GM19328 (cell line): ENCODE results near the gene SCRG1.

Source experiments
- ATAC-seq: cut with Tn5 transposase; IDR thresholded peaks from one replicate; pipeline ENCODE4 v1.9.1; 2021; ENCODE audit warnings: mild to moderate bottlenecking, moderate library complexity; ENCODE audit not compliant: unreplicated experiment

SCRG1 gene

DNA sequence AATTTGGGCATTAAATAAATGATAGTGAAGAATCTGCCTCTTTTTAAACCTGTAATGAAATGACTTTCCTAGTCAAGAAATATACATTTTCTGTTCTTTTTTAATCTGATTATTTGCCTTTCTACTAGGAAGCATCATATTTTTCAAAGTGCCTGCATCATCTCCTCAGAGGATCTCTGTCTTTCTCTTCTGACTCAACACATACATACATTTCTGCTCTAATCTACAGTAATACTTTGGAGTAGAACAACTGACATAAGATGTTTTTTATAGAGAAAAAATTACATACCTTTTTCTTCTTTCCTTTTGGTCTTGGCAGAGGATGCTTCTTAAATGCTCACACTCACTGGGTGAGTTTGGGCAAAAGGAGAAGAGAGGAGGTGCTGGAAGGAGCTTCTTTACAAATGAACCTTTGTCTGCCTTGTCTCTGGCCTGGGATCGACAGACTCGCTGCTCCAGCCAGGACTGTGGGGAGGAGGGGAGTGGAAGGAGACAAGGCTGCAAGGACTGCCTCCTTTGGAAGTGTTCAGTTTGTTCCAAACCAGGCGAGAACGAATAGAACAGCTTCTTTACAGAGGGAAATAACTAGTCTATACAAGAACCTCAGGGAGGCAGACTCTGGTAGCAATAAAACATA, at the start of gene SCRG1:
TSS of gene SCRG1 (minus strand) at position 338 of the 637 bp plus-strand sequence. CDS start 7,702 bp downstream, outside the sequence.
- ATAC-seq: no peak

GRCh38 chr4:173448103-173448502, 49.2 kb upstream of the SCRG1 start:
- no peak for ATAC-seq

DNA sequence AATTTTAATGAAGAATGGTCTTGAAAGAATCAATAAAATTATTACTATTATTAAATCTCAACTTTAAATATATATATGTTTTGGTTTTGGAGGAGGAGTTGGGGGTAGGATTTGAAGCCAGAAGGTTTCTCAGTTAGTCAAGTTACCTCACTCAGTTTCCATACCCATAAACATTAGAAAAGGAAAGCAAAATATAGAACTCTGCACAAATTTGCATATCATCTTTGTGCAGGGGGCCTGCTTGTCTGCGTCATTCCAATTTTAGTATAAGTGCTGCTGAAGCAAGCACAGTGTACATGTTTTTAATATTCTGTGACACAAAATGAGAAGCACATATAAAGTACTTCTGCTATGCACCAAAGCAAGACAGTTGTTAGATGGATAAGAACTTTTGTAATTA, 47.5 kb upstream of the SCRG1 start:
- peak; percentile 84 for ATAC-seq

- ATAC-seq: no peak
Measured at GRCh38 chr4:173443121-173443520, 44.2 kb upstream of the SCRG1 start.

DNA sequence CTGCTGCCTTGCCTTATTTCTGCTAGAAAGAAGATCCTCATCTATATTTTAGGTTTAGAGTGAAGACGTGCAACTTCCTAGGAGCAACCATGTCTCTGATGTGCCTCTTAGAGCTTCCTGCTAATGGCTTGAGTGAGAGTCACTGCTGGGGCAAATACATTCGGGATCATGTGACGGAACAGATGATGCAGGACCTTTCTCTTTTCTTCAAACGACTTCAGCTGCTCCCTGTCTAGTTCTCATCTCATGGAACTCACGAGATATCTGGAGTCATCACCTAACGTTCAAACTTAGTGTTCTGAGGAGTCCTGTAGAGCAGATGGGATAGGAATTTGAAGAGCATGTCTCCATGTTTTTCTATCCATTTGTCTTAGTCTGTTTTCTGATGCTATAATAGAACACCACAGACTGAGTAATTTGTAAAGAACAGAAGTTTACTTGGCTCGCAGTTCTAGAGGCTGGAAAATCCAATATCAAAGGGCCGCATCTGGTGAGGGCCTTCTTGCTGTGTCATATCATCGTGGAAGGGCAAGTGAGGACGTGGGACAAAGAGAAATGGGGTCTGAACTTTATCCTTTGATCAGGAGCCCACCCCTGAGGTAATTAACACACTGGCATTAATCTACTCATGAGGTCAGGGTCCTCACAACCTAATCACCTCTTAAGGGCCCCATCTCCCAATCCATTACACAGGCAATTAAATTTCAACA, 43.5 kb upstream of the SCRG1 start:
- no peak for ATAC-seq

DNA sequence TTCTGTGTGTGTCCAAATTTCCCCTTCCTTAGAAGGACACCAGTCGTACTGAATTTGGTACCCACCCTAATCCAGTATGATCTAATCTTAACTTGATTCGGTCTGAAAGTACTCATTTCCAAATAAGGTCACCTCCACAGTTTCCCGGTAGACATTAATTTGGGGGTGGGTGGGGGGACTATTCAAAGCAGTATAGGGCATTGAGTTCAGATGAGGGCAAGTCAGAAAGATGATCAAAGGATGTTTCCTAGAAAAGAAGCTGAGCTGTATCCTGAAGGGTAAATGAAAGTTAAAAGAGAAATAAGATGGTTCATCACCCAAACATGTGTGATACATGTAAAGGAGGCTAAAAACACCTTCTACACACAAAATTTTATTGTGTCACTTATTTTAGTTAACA, 42.0 kb upstream of the SCRG1 start:
- no peak for ATAC-seq

- ATAC-seq: no peak
Measured at GRCh38 chr4:173436771-173437265, 37.9 kb upstream of the SCRG1 start.

DNA sequence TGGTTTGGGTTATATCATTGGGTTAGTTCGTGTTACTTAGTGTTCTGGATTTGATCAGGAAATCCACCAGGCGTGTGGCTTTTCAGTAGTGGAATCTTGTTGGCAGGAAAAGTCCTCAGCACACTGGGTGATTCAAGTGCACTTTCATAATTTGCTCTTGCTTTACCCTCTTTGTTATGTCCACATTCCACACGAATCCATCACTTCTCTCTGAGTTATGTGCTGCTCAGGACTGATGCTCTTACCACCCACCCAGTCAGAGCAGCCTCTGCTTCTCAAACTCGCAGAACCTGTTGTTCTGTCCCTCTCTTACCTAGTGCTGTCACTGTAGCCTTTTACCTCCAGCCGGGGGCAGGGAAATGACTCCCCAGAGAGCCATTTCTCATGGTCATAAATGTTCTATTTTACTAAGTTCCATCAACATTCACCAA, 37.2 kb upstream of the SCRG1 start:
- ATAC-seq: no peak

- no peak for ATAC-seq
Measured at GRCh38 chr4:173434231-173434630, 35.3 kb upstream of the SCRG1 start.

DNA sequence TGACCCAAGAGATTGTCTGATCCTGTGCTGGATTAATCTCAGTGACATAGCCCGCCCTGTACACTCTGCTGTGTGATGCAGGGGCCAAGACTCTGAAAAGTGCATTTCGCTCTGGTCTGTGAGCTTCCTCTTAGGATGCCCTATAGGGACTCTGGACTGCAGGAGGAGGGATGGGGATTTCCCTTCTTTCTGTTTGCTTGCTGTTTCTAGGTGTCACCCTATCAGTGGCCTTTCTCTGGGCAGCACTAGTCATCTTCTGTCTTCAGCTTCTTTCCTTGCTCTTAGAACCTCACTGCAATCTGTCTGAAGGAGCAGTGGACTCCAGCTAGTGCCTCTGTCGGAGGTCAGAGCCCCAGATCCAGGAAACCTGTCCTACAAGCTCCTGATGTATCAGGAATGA, 34.5 kb upstream of the SCRG1 start:
- no peak for ATAC-seq

DNA sequence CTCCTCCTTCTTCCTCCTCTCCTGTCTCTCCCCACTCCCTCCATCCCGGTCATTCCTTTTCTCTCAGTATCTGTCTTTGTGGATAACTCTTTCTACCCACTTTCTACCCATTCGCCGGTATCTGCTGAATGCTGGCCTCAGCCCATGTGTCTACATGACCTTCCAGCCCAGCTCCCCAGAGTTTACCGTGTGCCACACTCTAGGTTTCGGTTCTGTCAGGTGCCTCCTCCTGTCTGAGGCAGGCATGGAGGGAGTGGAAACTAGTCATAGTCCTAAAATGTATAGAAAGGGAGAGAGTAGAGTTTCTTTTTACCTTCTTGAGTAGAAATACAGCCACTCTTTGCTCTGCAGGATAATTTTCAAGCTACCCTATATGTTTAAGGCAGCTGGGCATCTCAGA, 33.5 kb upstream of the SCRG1 start:
- no peak for ATAC-seq

DNA sequence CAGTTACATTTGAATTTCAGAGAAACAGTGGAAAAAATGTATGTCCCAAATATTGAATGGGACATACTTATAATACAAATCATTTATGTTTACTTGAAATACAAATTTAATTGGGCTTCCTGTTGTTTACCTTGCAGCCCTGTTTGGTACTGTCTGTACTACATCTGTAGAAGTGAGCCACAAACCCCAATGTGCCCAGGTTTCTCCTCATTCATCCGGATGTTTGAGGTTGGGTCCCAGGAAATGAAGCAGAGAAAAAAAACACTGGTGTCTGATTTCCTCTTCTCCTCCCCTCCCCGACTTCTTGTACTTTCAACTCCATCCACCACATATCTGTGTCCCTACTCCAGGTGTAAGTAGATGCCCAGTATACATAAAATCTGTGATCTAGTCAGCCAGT, 27.1 kb upstream of the SCRG1 start:
- no peak for ATAC-seq

GRCh38 chr4:173424899-173425805, 26.2 kb upstream of the SCRG1 start:
- ATAC-seq: no peak

DNA sequence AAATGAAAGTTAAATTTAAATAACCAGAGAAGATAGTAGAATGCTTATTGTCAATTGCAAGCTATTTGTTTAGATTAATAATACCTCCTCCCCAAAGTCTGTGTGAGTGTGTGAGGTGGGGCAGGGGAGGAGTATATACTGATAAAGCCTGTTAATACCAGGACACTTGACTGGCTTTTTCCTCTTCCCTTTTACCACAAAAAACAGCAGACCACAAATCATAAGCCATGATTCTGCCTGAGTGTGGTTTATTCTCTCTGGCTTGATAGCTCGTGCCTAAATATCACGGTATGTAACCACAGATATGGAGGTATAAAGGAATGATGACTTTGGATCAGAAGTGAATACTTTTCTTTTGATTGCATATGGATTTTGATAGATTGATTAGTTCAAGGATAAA, 21.9 kb upstream of the SCRG1 start:
- ATAC-seq: no peak

GRCh38 chr4:173420324-173420752, 21.4 kb upstream of the SCRG1 start:
- ATAC-seq: no peak

DNA sequence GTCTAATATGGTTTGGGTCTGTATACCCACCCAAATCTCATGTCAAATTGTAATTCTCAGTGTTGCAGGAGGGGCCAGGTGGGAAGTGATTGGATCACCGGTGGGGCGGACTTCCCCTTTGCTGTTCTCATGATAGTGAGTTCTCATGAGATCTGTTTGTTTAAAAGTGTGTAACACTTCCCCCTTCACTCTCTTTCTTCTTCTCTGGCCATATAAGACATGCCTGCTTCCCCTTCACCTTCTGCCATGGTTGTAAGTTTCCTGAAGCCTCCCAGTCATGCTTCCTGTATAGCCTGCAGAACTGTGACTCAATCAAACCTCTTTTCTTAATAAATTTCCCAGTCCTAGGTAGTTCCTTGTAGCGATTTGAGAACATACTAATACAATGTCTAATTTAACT, 19.7 kb upstream of the SCRG1 start:
- ATAC-seq: no peak

GRCh38 chr4:173417833-173418232, 18.9 kb upstream of the SCRG1 start:
- ATAC-seq: no peak

DNA sequence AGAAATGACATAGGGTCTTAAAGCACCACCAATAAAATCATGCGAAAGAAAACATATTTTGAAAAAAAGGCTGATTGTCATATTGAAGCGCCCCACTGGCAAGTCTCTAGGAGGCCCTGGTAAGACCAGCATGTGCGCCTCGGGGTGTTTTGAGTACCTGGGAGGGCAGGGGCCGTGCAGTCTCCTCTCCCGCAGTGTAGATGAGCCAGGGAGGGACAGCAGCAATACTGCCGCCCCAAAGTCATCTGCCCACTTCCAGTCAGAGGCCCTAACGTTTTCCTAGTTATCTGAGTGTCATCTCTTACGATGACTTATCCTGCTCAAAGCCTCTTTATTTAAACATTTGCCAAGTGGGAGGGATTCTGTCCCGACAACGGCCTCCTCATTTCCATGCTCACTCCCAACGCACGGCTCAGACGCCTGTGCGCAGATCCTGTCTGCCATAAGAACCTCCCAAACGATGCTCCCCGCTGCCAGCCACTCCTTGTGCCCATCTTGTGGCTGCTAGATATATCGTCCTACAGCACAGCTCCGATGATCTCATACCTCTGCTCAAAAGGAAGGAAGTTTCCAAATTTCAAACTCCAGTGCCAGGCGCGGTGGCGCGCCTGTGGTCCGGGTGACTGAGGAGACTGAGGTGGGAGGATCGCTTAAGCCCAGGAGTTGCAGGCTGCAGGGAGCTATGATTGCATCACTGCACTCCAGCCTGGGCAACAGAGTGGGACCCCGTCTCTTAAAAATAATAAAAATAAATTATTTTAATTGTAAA, 17.2 kb upstream of the SCRG1 start:
- no peak for ATAC-seq

DNA sequence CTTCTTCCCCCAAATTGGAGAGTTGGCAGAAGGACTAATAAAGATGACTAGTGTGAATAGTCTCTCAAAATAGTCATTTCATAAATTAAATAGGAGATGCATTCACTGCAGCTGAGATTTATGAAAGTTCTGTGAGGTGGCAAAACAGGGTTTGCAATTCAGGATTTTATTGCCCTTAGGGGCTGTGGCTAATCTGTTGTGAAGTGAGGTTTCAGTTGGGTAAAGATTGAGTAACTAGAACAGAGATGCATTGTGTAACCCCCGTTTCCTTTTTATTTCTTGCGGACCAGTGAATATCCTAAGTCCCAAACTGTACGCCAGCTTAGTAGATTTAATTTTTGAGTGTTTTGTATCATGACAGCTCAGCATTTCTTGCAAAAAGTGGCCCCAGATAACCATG, 16.2 kb upstream of the SCRG1 start:
- ATAC-seq: no peak

GRCh38 chr4:173414456-173414855, 15.5 kb upstream of the SCRG1 start:
- ATAC-seq: no peak

- ATAC-seq: no peak
Measured at GRCh38 chr4:173413036-173413435, 14.1 kb upstream of the SCRG1 start.
